Hematopoietic multipotent progenitor cell treated with erythropoietin and hydrocortisone succinate and interleukin-3 and kit ligand, for 4 days (in vitro differentiated cells): ENCODE results near the gene SLC44A3.

Source experiments
- DNase-seq: peaks from one replicate; pipeline ENCODE4 v3.0.0-alpha.2; 2015

SLC44A3 gene

DNA sequence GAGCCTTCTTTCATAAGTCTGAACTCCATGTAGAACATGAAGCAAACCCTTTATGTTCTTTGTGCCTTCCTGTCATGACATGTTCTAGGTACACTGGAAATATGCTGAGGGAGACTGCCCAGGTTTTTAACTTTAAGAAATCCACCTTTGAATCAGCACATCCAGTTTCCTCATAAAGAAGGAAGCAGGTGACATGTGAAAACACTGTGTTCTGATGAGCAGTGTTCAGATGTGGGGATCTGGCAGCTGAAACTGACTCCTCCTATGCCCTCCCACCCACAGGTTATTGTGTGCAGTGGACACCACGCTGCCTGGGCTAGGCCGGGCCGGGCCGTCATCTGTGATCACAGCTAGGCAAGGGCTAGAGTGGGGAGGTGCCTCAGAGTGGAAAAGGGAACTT is 55.6 kb downstream of the SLC44A3 start:
- DNase-seq = peak; percentile 5

DNA sequence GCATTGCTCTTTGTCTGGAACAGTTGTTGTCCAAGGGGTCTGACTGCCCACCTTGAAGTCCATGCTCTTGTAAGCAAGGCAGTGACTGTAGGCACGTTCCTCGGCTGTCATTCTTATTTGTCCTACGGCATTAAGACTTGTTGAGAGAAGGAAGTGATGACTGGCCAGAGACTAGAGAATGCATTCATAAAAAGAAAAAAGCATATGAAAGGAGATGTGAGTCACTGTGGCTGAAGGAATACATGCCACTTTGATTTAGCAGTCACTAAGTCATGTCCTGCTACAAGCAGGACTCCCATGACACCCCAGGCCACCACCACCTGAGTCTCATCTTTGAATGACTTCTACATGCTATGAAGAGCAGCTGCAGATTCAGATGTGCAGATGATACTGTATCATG is 56.2 kb downstream of the SLC44A3 start:
- no peak for DNase-seq

DNA sequence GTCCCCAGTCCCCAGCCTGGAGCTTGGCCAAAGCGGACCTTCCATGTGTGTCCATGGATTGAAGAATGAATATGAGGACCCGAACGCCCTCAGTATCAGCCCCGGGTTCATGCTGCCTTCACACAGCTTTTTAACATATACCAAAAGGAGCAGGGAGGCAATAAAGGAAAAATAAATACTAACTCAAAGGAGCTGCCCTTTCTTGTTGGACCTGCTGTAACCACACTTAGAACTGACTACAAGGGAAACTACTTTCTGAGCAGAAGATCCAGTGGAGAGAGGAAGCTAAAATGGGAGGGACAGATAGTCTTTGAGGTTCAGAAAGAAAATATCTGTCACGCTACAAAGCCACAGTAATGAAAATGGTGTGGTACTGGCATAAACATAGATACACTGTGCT is 58.2 kb downstream of the SLC44A3 start:
- DNase-seq = no peak

DNA sequence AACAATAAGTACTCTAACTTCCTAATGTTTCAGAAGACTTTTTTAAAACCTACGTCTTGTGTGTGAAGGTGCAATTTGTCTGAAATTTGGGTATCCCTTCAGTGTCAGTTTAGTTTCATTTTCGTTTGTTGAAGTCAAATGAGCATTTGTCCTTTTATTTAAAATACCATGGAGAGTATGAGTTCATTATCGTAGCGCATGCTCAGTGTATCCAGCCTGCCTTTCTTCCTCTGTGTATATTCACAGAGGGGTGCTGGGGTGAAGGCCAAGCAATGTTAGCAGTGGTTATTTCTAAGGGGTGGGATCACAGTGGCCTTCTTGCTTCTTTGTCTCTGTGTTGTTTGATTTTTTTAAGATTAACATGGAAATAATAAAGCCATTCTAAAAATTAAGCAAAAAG is 63.5 kb downstream of the SLC44A3 start:
- DNase-seq = peak; percentile 18

DNA sequence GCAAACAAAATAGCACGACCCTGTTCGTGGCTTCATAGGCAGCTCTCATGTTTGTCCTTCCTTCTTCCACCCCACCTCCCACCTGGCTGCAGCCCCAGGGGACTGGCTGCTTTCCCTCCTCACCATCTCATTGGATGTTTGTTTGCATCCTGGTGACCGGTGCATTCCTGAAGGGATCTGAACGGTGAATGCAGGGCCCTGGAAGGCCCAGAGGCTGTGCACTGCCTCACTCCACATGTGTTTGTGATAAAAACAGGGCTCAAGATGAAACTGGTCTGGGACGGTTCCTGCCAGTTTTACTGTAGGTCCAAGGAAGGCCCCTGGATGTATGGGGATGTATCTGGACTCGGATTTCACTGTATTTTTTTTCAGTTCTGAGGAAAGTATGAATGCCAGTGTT is 63.9 kb downstream of the SLC44A3 start:
- DNase-seq = no peak

DNA sequence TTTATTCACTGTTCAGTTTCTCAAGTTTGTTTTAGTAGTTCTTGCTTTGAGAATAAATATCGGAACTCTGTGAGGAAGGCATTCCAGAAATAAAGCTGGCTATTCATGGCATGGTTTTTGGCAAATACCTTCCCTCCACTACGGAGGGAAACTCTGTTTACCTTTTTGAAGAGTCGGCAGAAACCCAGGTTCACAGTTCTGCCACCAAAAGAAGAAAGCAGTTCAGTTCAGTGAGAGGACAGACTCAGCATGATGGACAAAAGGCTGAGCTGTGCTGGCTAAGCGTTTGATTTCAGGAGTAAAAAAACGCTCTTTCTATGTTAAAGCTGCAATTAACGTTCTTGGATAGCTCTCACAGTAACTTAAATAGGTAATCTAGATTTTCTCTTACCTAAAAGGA is 64.3 kb downstream of the SLC44A3 start:
- DNase-seq = no peak

DNA sequence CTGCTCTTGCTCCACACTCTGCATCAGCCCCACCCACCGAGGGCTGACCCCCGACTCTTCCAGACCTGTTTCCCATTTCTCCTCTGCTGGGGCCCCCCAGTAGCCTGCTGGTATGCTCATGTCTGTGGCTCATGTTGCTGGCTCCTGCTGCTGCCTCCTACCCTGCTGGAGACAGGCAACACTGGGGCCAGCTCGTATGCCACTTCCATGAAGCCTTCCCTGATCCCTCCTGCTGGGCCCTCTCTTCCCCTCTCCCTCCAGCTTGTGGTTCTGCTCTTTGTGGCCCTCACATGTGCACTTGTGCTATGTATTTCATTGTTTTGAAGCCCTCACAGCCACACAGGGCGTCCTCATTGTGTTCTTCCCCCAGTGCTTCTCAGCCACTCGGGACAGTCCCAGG is 66.2 kb downstream of the SLC44A3 start:
- no peak for DNase-seq

DNA sequence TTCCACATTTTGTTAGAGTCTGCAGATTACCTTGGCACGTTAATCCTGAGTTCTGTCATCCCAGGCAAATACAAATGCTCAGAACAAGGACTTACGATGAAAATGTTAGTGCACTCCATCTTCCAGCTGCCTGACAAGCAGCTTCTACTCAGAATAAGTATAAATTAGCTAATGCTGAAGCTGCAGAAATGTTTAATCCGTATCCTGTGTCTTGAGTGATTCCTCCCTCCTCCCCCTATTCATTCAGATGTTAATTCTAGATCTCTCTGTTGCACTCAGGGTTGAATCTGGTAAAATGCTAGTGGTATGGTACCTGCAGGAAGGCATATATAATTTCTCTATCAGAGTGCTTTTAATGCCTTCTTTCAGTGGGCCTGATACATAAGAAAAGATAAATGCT is 66.9 kb downstream of the SLC44A3 start:
- DNase-seq = no peak

DNA sequence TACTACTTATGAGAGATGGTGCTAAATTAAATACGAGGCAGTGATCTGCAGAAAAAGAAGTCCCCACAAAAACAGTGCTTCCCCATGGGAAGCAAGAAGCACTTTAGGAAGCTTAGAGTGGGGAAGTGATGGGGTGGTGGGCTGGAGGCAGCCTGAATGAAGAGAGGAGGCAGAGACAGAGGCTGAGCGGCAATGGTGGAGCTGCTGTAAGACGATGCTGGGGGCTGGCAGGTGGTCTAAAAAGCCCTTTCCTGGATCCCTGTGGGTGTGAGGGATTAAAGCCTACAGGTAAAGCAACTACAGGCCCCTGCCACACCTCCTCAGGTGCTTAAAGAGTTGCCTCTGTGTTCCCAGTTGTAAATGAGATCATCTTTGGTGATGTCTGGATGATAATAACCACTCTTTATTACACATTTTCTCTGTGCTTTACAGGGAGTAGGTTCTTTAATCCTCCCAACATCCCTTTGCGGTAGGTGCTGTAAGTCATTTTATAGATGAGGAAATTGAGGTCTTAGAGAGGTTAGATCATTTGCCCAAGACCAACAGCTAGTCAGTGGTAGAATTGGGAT is 67.5 kb downstream of the SLC44A3 start:
- no peak for DNase-seq

DNA sequence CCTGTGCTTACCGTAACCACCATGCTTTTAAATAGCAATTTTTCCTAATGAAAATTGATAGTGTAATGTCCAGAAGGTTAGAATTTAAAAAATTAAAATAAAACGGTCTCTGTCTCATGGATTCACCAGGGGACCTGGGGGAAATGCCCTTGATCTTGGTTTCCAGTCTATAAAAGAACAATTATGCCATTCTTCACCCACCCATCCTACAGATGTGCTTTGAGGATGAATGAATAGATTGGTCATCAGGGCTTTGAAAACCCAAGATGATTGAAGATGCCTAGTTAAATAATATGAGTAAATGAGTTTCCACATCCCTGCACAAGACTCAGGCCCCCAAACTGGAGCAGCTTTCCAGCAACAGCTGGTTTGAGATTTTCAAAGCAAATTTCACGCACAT is 68.0 kb downstream of the SLC44A3 start:
- DNase-seq = no peak

DNA sequence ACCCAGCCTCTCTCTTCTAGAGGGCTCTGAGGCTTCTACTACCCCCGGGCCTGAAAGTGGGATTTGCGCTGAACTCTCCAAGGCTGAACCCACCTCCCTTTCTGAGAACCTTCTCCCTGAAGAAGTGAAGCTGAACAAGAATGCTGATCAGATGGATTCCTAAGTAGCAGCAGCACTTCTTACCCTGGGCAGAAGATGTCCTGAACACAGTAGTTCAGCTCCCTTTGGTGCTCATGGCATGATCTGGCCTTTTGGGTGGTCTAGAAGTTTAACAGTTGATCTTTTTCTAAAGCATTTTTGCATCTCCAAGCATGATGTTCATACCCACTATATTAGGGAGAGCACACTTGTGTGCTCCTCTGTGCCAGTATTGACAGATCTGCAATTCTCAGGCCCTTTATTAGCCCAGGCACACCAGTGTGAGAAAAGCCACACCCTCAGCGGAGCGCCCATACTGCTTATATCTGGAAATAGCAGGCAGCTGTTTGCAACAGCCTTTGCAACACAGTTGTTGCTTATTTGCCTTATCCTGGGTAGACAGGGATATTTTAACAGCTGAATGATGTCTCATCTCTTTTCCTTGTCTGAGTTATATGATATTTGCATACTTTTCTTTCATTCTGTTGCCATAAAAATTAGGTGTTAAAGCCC is 72.6 kb downstream of the SLC44A3 start:
- peak; percentile 87 for DNase-seq

DNA sequence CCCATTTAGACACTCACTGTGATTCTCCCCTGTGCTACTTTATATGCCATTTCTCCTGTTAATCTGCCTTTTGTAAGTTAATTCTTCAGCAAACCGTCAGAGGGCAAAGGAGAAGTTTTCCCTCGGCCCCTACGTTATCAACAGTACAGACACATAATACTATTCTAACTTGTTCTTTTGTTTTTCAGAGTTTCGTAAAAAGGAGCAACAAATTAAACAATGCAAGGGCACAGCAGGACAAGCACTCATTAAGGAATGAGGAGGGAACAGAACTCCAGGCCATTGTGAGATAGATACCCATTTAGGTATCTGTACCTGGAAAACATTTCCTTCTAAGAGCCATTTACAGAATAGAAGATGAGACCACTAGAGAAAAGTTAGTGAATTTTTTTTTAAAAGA is 74.5 kb downstream of the SLC44A3 start:
- DNase-seq = no peak

DNA sequence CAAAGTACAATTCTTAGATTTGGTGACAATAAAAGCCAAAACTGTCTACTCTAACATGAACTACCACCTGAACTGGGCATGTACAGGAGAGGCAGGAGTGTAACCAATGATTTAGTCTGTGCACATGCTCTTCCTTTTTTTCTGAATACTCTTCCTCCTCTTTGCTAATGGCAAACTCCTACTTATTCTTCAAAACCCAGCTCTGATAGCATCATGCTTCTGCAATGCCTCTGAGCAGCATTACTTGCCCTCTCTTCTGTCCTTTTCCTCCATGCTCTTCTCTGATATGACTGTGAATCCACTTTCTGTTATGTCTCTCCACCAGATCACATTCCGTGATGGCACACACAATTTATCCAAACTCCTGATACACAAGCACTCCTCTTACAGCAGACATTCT is 75.4 kb downstream of the SLC44A3 start:
- no peak for DNase-seq

DNA sequence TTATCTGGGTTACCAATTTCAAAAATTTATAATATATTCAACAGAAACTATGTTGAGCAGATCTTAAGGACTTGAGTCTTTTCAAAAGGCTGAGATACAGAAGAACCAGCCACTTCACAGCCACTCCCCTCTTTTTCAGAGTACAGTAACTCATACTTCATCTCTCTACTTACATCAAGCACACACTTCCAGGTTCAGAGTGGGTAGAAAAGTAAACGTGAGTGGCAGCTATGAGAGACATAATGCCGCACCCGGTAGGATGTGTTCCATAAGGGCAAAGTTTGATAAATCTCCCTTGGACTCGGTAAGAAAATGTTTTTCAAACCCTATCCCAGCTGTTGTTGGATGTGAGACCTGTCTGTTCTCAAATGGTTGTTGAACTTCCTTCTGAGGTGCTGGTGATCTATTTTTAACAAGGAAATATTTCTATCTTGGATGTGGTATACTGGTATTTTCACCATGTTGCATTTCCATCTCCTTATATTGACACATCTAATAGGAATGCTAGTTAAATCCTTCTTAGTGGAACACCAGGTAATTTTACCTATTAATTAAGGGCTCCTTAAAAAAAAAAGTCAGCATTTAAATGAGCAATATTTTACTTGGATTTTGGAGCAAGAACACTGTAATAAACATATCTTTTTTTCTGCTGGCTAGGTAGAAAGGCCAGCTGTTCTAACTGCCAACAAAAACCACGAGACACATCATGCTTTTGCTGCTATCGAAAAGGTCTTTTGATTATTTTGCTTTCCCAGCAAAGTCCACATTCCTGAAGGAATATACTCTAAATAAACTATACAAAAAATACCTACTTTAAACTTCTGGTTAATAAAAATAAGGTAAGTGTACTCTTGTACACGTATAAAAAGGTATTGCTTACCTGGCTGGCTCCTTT is 78.6 kb downstream of the SLC44A3 start:
- no peak for DNase-seq

DNA sequence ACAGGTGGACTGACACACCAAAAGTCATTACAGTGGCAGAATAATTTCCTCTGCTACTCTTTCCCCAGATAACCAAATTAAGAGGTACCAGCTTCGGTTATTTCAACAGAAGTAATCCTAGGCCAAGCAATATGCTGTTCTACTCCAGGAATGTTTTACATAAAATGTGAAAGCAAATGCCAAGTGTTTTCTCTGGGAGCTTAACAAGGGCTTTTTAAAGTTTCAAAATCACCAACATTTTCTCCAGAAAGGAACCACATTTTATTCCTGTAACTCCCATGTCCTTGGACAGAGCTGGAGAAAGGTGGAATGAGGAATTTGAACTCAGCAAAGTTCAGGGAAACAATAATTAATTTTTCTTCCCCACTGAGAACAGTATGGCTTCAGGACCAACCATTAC is 79.6 kb downstream of the SLC44A3 start:
- DNase-seq = no peak

DNA sequence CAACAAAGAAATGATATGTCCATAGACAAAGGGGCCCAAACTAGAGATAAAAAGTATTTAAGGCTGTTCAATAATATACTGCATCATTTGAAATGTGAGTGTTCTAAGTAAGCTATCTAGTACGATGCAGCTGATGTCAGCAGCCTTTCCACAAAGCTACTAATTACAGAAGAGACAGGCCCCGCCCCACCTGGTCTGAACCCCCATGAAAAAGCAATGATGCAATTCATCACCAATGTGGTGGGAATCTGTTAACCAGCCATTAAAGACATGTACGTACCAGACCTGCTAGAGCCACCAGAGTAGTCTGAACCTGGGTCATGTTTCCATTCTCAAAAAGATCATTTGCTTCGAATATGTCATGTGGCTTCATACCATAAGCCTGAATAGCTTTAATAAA is 81.7 kb downstream of the SLC44A3 start:
- no peak for DNase-seq

DNA sequence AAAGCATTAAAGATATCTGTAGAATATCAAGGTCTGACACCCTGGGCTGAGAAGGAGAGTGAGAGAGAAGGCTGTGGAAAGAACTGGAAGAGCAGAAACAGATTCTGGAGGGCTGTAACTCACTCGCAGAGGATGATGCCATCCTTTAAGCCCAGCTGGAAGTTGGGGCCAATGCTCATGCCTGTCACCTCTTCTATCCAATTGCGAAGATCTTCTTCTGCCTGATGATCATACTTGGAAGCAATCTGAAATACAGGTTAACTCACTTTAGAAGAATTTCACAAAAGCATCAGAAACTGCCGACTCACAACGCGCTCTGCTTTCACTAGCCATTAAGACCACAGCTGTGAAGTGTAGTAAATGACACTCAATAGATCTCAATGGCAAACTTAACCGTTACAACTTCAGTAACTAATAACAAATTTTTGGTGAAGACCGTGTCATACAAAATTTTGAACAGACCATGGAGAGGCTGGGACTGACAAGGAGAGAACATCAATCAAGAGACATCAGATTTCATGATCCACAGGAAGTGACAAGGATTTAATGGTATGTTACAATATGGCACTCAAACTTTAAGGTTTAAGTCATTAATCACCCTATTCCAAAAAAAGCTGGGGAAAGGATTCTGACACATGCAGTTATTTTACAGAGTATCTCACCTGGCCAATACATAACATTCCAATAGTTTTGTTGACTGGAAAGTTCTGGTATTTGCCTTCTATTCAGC is 83.3 kb downstream of the SLC44A3 start:
- no peak for DNase-seq

DNA sequence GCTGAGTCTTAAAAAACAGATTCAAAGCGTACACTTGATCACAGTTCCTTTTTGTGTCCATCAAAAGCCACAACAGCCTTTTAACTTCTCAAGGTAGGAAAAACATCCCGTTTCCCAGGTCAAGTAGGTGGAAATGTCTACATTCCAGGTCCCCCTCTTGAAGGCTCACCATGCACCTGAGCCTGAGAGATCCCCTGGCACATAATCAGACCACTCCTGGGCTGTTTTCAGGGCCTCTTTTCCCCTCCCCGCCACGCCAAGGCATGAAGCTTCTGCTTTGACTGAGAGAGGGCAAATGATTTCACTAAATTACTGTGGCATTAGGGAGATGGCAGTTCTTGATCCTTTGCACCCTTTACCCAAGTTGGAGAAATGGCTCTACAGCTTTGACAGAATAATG is 85.0 kb downstream of the SLC44A3 start:
- DNase-seq = no peak

DNA sequence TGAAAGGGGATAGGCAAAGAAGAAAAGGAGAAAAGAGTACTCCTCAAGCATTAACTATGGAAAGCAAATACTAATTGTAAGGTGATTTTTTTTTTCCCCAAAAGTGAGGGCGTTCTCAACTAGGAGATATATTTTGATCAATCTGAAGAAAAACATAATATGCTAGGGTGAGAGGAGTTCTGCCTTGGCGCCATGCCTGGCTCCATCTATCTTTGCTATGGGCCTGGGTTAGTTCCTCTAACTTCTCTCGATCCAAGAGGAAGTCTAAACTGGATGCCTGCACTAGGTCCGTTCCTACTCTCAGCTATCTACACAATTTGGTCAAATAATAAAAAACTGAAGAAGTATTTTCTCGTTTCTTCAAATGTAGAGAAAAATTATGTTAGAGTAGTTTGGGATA is 86.2 kb downstream of the SLC44A3 start:
- no peak for DNase-seq

DNA sequence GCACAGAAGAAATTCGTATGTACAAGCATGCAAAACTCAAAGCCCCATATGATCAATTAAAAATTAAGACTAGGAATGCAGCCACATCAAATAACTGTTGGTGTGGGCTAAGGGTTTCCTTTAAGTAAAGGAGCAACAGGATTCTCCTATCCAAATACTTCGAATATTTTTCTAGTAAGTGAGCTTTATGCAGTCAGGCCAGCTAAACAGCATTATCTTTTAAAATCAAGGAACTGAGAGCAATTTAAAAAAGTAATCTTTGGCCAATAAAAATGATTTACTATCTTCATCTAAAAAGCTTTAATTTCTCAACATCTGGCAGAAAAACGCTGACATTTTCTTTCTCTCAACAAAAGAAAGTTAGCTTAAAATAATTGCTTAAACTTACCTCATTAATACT is 87.0 kb downstream of the SLC44A3 start:
- DNase-seq = no peak

DNA sequence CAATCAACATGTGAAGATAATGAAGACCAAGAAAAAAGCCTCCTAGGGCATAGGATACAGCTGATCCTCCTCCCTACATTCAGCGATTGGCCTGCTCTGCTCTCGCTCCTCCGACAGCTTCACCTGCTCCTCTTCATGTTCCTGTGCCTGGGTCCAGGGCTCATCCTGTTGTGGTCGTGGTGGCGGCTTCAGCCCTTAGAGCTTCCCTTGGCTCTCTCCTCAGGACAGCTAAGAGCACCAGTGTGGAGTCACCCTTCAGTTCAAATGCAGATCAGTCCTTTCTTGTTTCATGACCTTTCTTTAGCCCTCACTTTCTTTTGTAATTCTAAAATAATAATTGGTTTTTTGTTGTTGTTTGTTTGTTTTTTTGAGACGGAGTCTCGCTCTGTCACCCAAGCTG is 88.0 kb downstream of the SLC44A3 start:
- no peak for DNase-seq

DNA sequence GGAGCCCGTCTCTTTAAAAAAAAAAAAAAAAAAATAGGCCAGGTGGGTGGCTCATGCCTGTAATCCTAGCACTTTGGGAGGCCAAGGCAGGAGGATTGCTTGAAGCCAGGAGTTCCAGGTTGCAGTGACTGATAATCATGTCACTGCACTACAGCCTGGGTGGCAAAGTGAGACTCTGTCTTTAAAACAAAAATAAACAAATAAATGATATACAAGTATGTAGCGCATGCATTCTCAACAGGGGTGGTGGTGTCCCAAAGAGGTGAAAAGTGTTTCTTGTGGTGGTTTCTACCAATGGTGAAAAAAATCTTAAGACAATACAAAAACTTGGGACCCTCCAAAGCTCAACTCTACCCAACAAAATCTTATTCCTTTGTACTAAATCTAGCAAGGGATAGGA is 88.8 kb downstream of the SLC44A3 start:
- no peak for DNase-seq

DNA sequence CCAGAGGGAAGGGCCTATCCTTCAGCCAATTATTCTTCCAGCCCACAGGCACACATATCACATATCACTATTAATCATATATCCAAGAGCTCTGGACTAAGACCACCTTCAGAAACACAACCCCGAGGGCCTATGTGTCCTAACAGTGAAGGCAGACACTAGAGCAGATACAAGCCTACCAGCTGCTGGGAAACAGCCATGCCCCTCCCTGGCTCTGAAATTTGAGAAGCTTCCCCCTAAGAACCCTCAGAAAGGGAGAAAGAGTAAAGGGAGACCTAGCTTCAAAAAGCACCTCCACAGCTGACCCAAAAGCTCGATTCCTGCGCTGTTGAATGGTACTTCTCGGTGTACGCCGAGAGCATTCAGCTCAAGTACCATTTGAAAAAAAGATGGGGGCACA is 89.3 kb downstream of the SLC44A3 start:
- no peak for DNase-seq
